ENCODE data around the gene USH1C.

Gene USH1C

DNA sequence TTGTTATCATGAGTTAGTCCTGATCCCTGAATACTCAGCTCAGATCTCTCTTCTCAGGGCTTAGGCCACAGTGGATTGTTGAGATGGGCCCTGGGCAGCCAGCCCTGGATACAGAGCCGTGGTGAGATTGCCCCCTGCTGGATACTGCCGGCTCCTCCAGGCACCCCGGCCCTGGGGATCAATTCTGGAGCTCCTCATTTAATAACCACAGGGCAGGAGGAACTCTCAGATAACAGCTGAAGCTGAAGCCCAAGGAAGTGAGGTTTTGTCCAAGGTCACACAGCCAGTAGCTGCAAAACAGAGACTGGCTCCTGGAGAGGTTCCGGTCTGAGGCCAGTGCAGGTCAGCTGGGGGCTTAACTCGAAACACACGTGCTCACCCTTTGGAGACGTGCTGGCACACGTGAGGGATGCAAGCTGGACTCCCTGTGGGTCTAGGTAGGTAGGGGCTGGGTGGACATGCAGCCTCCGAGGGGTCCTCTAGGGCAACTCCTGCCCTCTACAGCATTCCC is 16.0 kb downstream of the USH1C start:
- Histone ChIP-seq H3K27ac (no peak overlapping the region), H3K36me3 (ENCODE audit: insufficient read depth, low read length) (no peaks in the 10 kb centered on the region), H3K9ac (ENCODE audit: insufficient read length) (no peak overlapping the region), H3K4me3 (no peak overlapping the region), H3K9me3 (ENCODE audit: low read depth, low read length) (no peaks in the 10 kb centered on the region)
- TF ChIP-seq FOXP2 (optimal IDR thresholded peaks at IDR 0.05; ENCODE audit: control extremely low read depth, extremely low read length, insufficient read depth) (no peak), POLR2AphosphoS5 (IDR thresholded peaks at IDR 0.05; ENCODE audit: borderline replicate concordance, low read depth, low read length) (no peak), EZH2 (IDR thresholded peaks at IDR 0.05) (no peak)
- no peak for DNase-seq (ENCODE audit: low read depth, low spot score)

DNA sequence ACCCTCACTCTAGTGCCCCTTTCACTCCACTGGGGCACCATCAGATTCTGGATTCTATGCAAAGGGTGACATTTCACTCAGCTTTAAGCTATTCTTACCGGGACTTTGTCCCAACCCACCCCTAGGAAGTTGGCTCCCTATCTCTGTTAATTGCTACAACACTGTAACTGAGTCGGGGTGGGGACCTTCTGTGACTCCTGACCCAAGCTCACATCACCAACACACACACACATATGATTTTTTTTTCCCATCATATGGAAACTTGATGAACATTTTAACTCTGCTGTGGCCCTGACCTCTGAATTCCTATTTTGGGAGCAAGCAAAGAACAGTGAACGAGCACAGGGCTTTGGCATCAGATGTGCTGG is 16.6 kb downstream of the USH1C start:
- Histone ChIP-seq H3K36me3 (ENCODE audit: insufficient read depth, low read length) (no peaks in the 10 kb centered on the region), H3K4me3 (no peak overlapping the region), H3K9ac (ENCODE audit: insufficient read length) (no peak overlapping the region), H3K27ac (no peak overlapping the region), H3K9me3 (ENCODE audit: low read depth, low read length) (no peaks in the 10 kb centered on the region)
- DNase-seq (ENCODE audit: low read depth, low spot score): no peak
- no peak for TF ChIP-seq FOXP2 (optimal IDR thresholded peaks at IDR 0.05; ENCODE audit: control extremely low read depth, extremely low read length, insufficient read depth)
- no peak for TF ChIP-seq EZH2 (IDR thresholded peaks at IDR 0.05)
- TF ChIP-seq POLR2AphosphoS5 (IDR thresholded peaks at IDR 0.05; ENCODE audit: borderline replicate concordance, low read depth, low read length): no peak

DNA sequence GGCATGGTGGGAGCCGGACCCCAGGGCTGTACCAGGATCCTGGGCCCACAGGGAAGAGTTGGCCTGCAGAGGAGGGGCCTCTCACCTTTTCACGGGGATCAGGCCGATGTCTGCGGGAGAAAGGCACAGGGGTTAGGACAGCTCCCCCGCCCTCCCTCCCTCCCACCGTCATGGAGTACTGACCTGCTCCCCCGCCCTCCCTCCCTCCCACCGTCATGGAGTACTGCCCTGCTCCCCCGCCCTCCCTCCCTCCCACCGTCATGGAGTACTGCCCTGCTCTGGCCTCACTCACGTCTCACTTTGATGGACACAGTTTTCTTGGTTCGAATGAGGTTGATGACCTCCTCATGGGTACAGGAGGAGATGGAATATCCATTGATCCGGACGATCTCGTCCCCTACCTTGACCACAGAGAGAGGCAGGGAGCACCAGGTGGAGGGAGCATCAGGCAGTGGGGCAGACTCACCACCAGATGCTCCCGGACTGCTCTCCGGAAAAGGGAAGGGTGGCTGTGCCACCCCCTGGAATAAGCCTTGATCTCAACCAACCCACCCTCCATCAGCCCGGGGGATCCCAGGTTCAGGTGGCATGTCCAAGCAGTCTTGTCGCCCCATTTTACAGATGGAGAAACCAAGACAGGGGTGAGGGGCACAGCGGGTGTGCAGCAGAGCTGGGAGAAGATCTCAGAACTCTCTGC is 17.1 kb downstream of the USH1C start:
- no peaks in the 10 kb centered on the region for H3K9me3 ChIP-seq (ENCODE audit: low read depth, low read length)
- no peak overlapping the region for H3K9ac ChIP-seq (ENCODE audit: insufficient read length)
- no peaks in the 10 kb centered on the region for H3K36me3 ChIP-seq (ENCODE audit: insufficient read depth, low read length)
- H3K27ac ChIP-seq: no peak overlapping the region
- DNase-seq (ENCODE audit: low read depth, low spot score): no peak
- no peak overlapping the region for H3K4me3 ChIP-seq
- TF ChIP-seq EZH2 (IDR thresholded peaks at IDR 0.05) (no peak), FOXP2 (optimal IDR thresholded peaks at IDR 0.05; ENCODE audit: control extremely low read depth, extremely low read length, insufficient read depth) (no peak), POLR2AphosphoS5 (IDR thresholded peaks at IDR 0.05; ENCODE audit: borderline replicate concordance, low read depth, low read length) (no peak)

DNA sequence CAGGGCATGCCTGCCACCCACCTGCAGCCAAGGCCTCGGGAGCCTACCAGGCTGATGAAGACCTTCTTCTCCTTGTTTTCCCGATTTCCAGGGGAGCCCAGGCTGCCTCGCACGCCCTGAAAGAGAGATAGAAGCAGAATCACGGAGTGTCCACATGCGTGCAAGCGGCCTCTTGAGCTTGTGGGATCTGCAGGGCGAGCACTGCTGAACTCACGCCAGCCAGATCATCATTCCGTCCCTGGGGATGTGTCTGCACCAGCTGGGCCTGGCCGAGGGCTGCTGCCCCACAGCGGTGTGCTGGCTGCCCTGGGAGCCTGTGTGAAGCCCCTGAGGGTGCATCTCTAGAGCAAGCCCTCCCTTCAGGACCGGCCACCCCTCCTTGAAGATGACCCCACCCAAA is 17.9 kb downstream of the USH1C start:
- H3K4me3 ChIP-seq: no peak overlapping the region
- DNase-seq (ENCODE audit: low read depth, low spot score): no peak
- no peaks in the 10 kb centered on the region for H3K9me3 ChIP-seq (ENCODE audit: low read depth, low read length)
- no peak overlapping the region for H3K27ac ChIP-seq
- H3K9ac ChIP-seq (ENCODE audit: insufficient read length): no peak overlapping the region
- H3K36me3 ChIP-seq (ENCODE audit: insufficient read depth, low read length): no peaks in the 10 kb centered on the region
- TF ChIP-seq POLR2AphosphoS5 (IDR thresholded peaks at IDR 0.05; ENCODE audit: borderline replicate concordance, low read depth, low read length) (no peak), EZH2 (IDR thresholded peaks at IDR 0.05) (no peak), FOXP2 (optimal IDR thresholded peaks at IDR 0.05; ENCODE audit: control extremely low read depth, extremely low read length, insufficient read depth) (no peak)

DNA sequence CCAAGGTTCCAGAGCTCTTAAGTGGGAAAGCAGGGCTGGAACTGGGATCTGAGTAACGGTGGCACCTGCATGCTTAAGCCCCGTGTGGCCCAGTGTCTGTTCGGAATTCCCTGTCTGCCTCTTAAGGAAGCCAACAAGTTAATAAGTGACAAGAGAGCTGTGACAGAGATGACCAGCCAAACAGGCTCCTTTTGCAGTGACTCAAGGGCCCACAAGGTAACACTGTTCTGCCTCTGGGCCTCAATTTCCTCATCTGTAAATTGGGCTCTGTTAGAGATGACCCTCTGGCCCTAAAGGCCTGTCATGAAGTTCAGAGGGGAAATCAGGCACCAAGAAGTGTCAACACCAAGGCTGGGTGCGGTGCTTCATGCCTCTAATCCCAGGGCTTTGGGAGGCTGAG is 18.6 kb downstream of the USH1C start:
- no peak for DNase-seq (ENCODE audit: low read depth, low spot score)
- H3K36me3 ChIP-seq (ENCODE audit: insufficient read depth, low read length): no peaks in the 10 kb centered on the region

DNA sequence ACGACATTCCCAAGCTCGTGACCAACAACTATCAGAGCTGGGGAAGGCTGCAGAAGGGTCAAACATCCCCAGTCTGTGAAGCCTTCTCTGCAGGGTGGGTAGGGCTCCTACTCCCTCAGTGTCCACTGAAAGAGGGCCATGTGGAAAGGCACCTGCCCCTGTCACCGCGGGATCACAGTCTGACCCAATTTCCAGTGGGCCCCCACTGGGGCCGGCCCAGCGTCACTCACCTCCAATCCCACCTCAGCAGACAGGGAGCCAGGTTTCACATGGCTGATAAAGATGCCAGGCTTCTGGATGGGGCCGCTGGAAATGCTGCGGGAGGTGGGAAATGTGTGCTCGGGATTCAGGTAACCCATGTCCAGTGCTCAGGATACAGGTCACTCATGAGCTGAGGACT is 20.0 kb downstream of the USH1C start:
- Histone ChIP-seq H3K27ac (no peak overlapping the region), H3K9me3 (ENCODE audit: low read depth, low read length) (no peaks in the 10 kb centered on the region), H3K4me3 (no peak overlapping the region), H3K9ac (ENCODE audit: insufficient read length) (no peak overlapping the region), H3K36me3 (ENCODE audit: insufficient read depth, low read length) (no peaks in the 10 kb centered on the region)
- DNase-seq (ENCODE audit: low read depth, low spot score): no peak
- TF ChIP-seq FOXP2 (optimal IDR thresholded peaks at IDR 0.05; ENCODE audit: control extremely low read depth, extremely low read length, insufficient read depth) (no peak), EZH2 (IDR thresholded peaks at IDR 0.05) (no peak), POLR2AphosphoS5 (IDR thresholded peaks at IDR 0.05; ENCODE audit: borderline replicate concordance, low read depth, low read length) (no peak)

More for the DNA sequence above, 18.6 kb downstream of the USH1C start:
- Histone ChIP-seq H3K9me3 (ENCODE audit: low read depth, low read length) (no peaks in the 10 kb centered on the region), H3K27ac (no peak overlapping the region), H3K9ac (ENCODE audit: insufficient read length) (no peak overlapping the region), H3K4me3 (no peak overlapping the region)
- TF ChIP-seq POLR2AphosphoS5 (IDR thresholded peaks at IDR 0.05; ENCODE audit: borderline replicate concordance, low read depth, low read length) (no peak), EZH2 (IDR thresholded peaks at IDR 0.05) (no peak), FOXP2 (optimal IDR thresholded peaks at IDR 0.05; ENCODE audit: control extremely low read depth, extremely low read length, insufficient read depth) (no peak)

DNA sequence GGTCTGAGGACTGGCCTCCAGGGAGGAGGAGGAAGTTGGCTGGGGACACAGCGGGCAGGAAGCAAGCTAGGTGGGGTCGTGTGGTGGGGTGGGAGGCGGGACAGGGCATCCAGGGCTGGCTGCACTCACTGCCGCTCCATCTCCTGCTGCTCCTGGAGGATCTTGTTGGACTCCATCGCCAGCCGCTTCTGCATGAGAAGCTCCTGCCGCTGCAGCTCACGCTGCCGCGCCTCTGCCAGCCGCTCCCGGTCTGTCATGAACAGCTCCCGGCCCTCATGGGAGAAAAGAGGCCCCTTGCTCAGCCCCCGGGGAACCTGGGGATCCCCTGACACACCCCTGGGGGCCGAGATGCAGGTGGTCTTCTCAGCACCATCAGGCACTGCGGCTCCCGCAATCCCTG is 21.6 kb downstream of the USH1C start:
- DNase-seq (ENCODE audit: low read depth, low spot score): no peak
- H3K9me3 ChIP-seq (ENCODE audit: low read depth, low read length): no peaks in the 10 kb centered on the region
- no peak overlapping the region for H3K9ac ChIP-seq (ENCODE audit: insufficient read length)
- H3K4me3 ChIP-seq: no peak overlapping the region
- H3K27ac ChIP-seq: no peak overlapping the region
- TF ChIP-seq POLR2AphosphoS5 (IDR thresholded peaks at IDR 0.05; ENCODE audit: borderline replicate concordance, low read depth, low read length): no peak
- no peak for TF ChIP-seq FOXP2 (optimal IDR thresholded peaks at IDR 0.05; ENCODE audit: control extremely low read depth, extremely low read length, insufficient read depth)
- no peak for TF ChIP-seq EZH2 (IDR thresholded peaks at IDR 0.05)
- no peaks in the 10 kb centered on the region for H3K36me3 ChIP-seq (ENCODE audit: insufficient read depth, low read length)

DNA sequence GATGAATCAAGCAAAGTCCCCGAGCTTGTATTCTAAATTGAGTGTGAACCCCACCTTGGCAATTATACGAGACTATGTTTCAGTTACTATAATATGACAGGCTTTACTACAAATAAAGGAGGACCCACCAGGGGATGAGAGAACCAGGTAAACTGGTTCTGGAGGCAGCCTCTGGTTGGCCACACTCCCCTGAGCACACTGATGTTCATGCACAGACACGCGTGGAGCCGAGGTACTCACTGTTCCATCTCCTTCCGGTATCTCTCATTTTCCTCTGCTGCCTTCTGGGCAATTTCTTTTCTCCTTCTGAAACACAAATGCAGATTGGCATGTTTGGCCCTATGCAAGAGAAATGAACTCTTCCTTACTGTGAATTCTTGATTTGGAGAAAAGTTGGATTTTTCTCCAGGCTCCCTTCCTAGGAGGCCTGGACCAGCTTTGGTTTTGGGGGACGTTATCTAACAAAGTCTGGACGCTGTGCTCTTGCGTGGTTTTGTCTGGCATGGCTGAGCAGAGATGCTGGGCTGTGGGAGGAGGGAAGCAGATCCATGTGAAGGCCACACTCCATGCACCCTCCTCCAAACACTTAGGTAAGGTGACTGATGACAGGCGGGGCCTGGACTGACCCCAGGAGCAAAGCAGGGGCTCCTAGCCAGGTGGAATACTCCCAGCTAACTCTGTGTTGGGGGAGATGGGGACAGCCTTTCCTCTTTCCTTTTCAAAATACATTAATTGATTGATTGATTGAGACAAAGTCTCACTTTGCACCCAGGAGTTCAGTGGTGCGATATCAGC is 22.9 kb downstream of the USH1C start:
- no peak overlapping the region for H3K4me3 ChIP-seq
- H3K9ac ChIP-seq (ENCODE audit: insufficient read length): no peak overlapping the region
- no peaks in the 10 kb centered on the region for H3K9me3 ChIP-seq (ENCODE audit: low read depth, low read length)
- TF ChIP-seq EZH2 (IDR thresholded peaks at IDR 0.05): no peak
- no peak for TF ChIP-seq POLR2AphosphoS5 (IDR thresholded peaks at IDR 0.05; ENCODE audit: borderline replicate concordance, low read depth, low read length)
- TF ChIP-seq FOXP2 (optimal IDR thresholded peaks at IDR 0.05; ENCODE audit: control extremely low read depth, extremely low read length, insufficient read depth): no peak
- no peak for DNase-seq (ENCODE audit: low read depth, low spot score)
- no peak overlapping the region for H3K27ac ChIP-seq
- no peaks in the 10 kb centered on the region for H3K36me3 ChIP-seq (ENCODE audit: insufficient read depth, low read length)
